Prostate gland (tissue), 2 donors: ENCODE data around the gene VAPB.

Experiments used
- CTCF ChIP-seq, 4 experiments: fragments of 200-600 bp in 2 of 4; fragments of 450-650 bp in 2 of 4; sonication (generic) in 2 of 4; IDR thresholded peaks; 1 replicate in 3 of 4; 2 replicates in 1 of 4; pipeline ENCODE4 v1.5.1; 2016 to 2019; ENCODE audit warnings: antibody characterized with exemption in 4 of 4, mild to moderate bottlenecking in 2 of 4, moderate library complexity in 2 of 4
- POLR2A ChIP-seq: fragments of 450-650 bp; IDR thresholded peaks from one replicate; pipeline ENCODE4 v1.6.1; 2016; ENCODE audit warnings: antibody characterized with exemption, mild to moderate bottlenecking

GRCh38 chr20:58388882-58389323 lies at the start of gene VAPB:
- TF ChIP-seq CTCF (IDR thresholded peaks at IDR 0.05), result peak in 2 of 4 experiments; percentile 7 to 28
- peak; percentile 89 for TF ChIP-seq POLR2A
